ENCODE measurements around the gene C1orf52.

C1orf52 gene

GRCh38 chr1:85228972-85229371 lies 30.5 kb downstream of the C1orf52 start:
- no peak for DNase-seq (ENCODE audit: low read depth in 1 of 2, low spot score in 1 of 2)
- Histone ChIP-seq H3K4me3 (replicated peaks; ENCODE audit: insufficient read depth, low read length) (no peak overlapping the region), H3K27me3 (ENCODE audit: insufficient read depth, poor library complexity, severe bottlenecking) (no peaks in the 10 kb centered on the region), H3K27ac (replicated peaks) (no peak overlapping the region)
- no peak for TF ChIP-seq GABPA (IDR thresholded peaks at IDR 0.05; ENCODE audit: low read depth)
- no peak for TF ChIP-seq CTCF (IDR thresholded peaks at IDR 0.05; ENCODE audit: insufficient read depth, low read length)
- no peak for TF ChIP-seq SPI1 (IDR thresholded peaks at IDR 0.05; ENCODE audit: borderline replicate concordance, low read depth)
- TF ChIP-seq POLR2AphosphoS5 (IDR thresholded peaks at IDR 0.05; ENCODE audit: low read depth) = no peak
- no peak for TF ChIP-seq REST (IDR thresholded peaks at IDR 0.05; ENCODE audit: insufficient replicate concordance, low read depth)

- TF ChIP-seq CTCF (IDR thresholded peaks at IDR 0.05; ENCODE audit: insufficient read depth, low read length) (no peak), SPI1 (IDR thresholded peaks at IDR 0.05; ENCODE audit: borderline replicate concordance, low read depth) (no peak), POLR2AphosphoS5 (IDR thresholded peaks at IDR 0.05; ENCODE audit: low read depth) (no peak), REST (IDR thresholded peaks at IDR 0.05; ENCODE audit: insufficient replicate concordance, low read depth) (no peak), GABPA (IDR thresholded peaks at IDR 0.05; ENCODE audit: low read depth) (no peak)
- DNase-seq (ENCODE audit: low read depth in 1 of 2, low spot score in 1 of 2) = no peak
- H3K27ac ChIP-seq (replicated peaks) = no peak overlapping the region
- no peaks in the 10 kb centered on the region for H3K27me3 ChIP-seq (ENCODE audit: insufficient read depth, poor library complexity, severe bottlenecking)
- H3K4me3 ChIP-seq (replicated peaks; ENCODE audit: insufficient read depth, low read length) = no peak overlapping the region
Measured at GRCh38 chr1:85225624-85226380, 33.7 kb downstream of the C1orf52 start.

GRCh38 chr1:85224734-85225623 lies 34.5 kb downstream of the C1orf52 start:
- Histone ChIP-seq H3K27ac (replicated peaks) (no peak overlapping the region), H3K27me3 (ENCODE audit: insufficient read depth, poor library complexity, severe bottlenecking) (no peaks in the 10 kb centered on the region), H3K4me3 (replicated peaks; ENCODE audit: insufficient read depth, low read length) (no peak overlapping the region)
- no peak for DNase-seq (ENCODE audit: low read depth in 1 of 2, low spot score in 1 of 2)
- TF ChIP-seq REST (IDR thresholded peaks at IDR 0.05; ENCODE audit: insufficient replicate concordance, low read depth) (no peak), SPI1 (IDR thresholded peaks at IDR 0.05; ENCODE audit: borderline replicate concordance, low read depth) (no peak), GABPA (IDR thresholded peaks at IDR 0.05; ENCODE audit: low read depth) (no peak), CTCF (IDR thresholded peaks at IDR 0.05; ENCODE audit: insufficient read depth, low read length) (no peak), POLR2AphosphoS5 (IDR thresholded peaks at IDR 0.05; ENCODE audit: low read depth) (no peak)
